RWPE2 (cell line): Measurements from ENCODE around the gene SMPX.

Experiments used
- ATAC-seq: fragments of 200-7000 bp; cut with Tn5 transposase; 3 replicates; pipeline ENCODE4 v1.9.1; 2021; ENCODE audit warnings: low read depth
- DNase-seq: peaks from one replicate; pipeline ENCODE4 v3.0.0-alpha.2; 2020; ENCODE audit warnings: low spot score
- H3K27ac ChIP-seq: fragments of 450-650 bp; 2 replicates; pipeline ENCODE4 v1.5.1; 2017; ENCODE audit warnings: mild to moderate bottlenecking; ENCODE audit not compliant: poor library complexity, severe bottlenecking
- H3K27me3 ChIP-seq: fragments of 250-450 bp; sonication (Bioruptor Pico); 2 replicates; pipeline ENCODE4 v1.5.1; 2021; ENCODE audit warnings: mild to moderate bottlenecking, moderate library complexity; ENCODE audit not compliant: insufficient read depth, poor library complexity, severe bottlenecking
- H3K36me3 ChIP-seq: fragments of 250-450 bp; sonication (Bioruptor Pico); 2 replicates; pipeline ENCODE4 v1.5.1; 2020; ENCODE audit warnings: low read depth, mild to moderate bottlenecking, moderate library complexity
- H3K4me1 ChIP-seq: fragments of 250-450 bp; sonication (Bioruptor Pico); 2 replicates; pipeline ENCODE4 v1.5.1; 2021; ENCODE audit warnings: mild to moderate bottlenecking, moderate library complexity; ENCODE audit not compliant: insufficient read depth, poor library complexity, severe bottlenecking
- H3K4me3 ChIP-seq: fragments of 250-450 bp; sonication (Bioruptor Pico); 2 replicates; pipeline ENCODE4 v1.5.1; 2021; ENCODE audit warnings: mild to moderate bottlenecking, moderate library complexity; ENCODE audit not compliant: severe bottlenecking
- H3K9me3 ChIP-seq: fragments of 250-450 bp; sonication (Bioruptor Pico); 2 replicates; pipeline ENCODE4 v1.5.1; 2021; ENCODE audit warnings: mild to moderate bottlenecking, moderate library complexity; ENCODE audit not compliant: severe bottlenecking
- CTCF ChIP-seq: fragments of 450-650 bp; IDR thresholded peaks from one replicate; pipeline ENCODE4 v1.5.1; 2017; ENCODE audit warnings: mild to moderate bottlenecking, moderate library complexity; ENCODE audit not compliant: poor library complexity, severe bottlenecking

The SMPX gene

GRCh38 chrX:21725916-21726315, 32.0 kb downstream of the SMPX start:
- no peak for ATAC-seq

GRCh38 chrX:21725496-21725895, 32.4 kb downstream of the SMPX start:
- Histone ChIP-seq H3K27me3 (no peaks in the 10 kb centered on the region), H3K27ac (no peak overlapping the region)

More at GRCh38 chrX:21725916-21726315, 32.0 kb downstream of the SMPX start:
- H3K36me3 ChIP-seq = no peaks in the 10 kb centered on the region
- TF ChIP-seq CTCF = no peak
- no peak overlapping the region for H3K27ac ChIP-seq
- H3K4me1 ChIP-seq = no peaks in the 10 kb centered on the region
- no peak overlapping the region for H3K4me3 ChIP-seq
- no peaks in the 10 kb centered on the region for H3K27me3 ChIP-seq
- H3K9me3 ChIP-seq = no peaks in the 10 kb centered on the region
- DNase-seq = no peak

GRCh38 chrX:21723814-21724213, 34.1 kb downstream of the SMPX start:
- ATAC-seq (no peak), DNase-seq (no peak)
- no peaks in the 10 kb centered on the region for H3K27me3 ChIP-seq

More at GRCh38 chrX:21725496-21725895, 32.4 kb downstream of the SMPX start:
- DNase-seq (no peak), ATAC-seq (no peak)
- TF ChIP-seq CTCF = peak; percentile 35
- Histone ChIP-seq H3K9me3 (no peaks in the 10 kb centered on the region), H3K4me1 (no peaks in the 10 kb centered on the region), H3K4me3 (no peak overlapping the region), H3K36me3 (no peaks in the 10 kb centered on the region)

GRCh38 chrX:21723084-21723483, 34.8 kb downstream of the SMPX start:
- H3K27me3 ChIP-seq = no peaks in the 10 kb centered on the region
- TF ChIP-seq CTCF = no peak
- no peaks in the 10 kb centered on the region for H3K9me3 ChIP-seq
- H3K4me1 ChIP-seq = no peaks in the 10 kb centered on the region
- ATAC-seq = no peak
- no peaks in the 10 kb centered on the region for H3K36me3 ChIP-seq
- no peak overlapping the region for H3K27ac ChIP-seq
- H3K4me3 ChIP-seq = no peak overlapping the region
- no peak for DNase-seq

More at GRCh38 chrX:21723814-21724213, 34.1 kb downstream of the SMPX start:
- Histone ChIP-seq H3K4me1 (no peaks in the 10 kb centered on the region), H3K4me3 (no peak overlapping the region), H3K27ac (no peak overlapping the region), H3K36me3 (no peaks in the 10 kb centered on the region), H3K9me3 (no peaks in the 10 kb centered on the region)
- TF ChIP-seq CTCF = no peak

GRCh38 chrX:21721195-21721594, 36.7 kb downstream of the SMPX start:
- TF ChIP-seq CTCF = no peak

More at GRCh38 chrX:21721195-21721594, 36.7 kb downstream of the SMPX start:
- ATAC-seq = no peak
- no peaks in the 10 kb centered on the region for H3K9me3 ChIP-seq
- DNase-seq = no peak
- no peak overlapping the region for H3K27ac ChIP-seq
- H3K36me3 ChIP-seq = no peaks in the 10 kb centered on the region
- H3K4me1 ChIP-seq = no peaks in the 10 kb centered on the region
- no peak overlapping the region for H3K4me3 ChIP-seq
- H3K27me3 ChIP-seq = no peaks in the 10 kb centered on the region
